Astrocyte of the cerebellum (primary cell): ENCODE data around the gene FAAP100.

Source experiments
- DNase-seq: peaks from one replicate; pipeline ENCODE4 v3.0.0-alpha.2; 2011; ENCODE audit warnings: low read depth
- H3K4me3 ChIP-seq: 2 replicates; pipeline ENCODE4 v1.5.1; 2011; ENCODE audit warnings: mild to moderate bottlenecking, low read depth, low read length, moderate library complexity
- in situ Hi-C: cut with HindIII; loops from 2 replicates; pipeline ENCODE4 v1.10.0; 2017; ENCODE audit warnings: low sequenced_read_pairs
- TF ChIP-seq, protein P1 (sequence below): IDR thresholded peaks from 2 replicates; pipeline ENCODE4 v1.5.1; 2012; ENCODE audit warnings: low read length, low read depth, moderate library complexity, mild to moderate bottlenecking; ENCODE audit errors: missing control alignments

The FAAP100 gene

DNA sequence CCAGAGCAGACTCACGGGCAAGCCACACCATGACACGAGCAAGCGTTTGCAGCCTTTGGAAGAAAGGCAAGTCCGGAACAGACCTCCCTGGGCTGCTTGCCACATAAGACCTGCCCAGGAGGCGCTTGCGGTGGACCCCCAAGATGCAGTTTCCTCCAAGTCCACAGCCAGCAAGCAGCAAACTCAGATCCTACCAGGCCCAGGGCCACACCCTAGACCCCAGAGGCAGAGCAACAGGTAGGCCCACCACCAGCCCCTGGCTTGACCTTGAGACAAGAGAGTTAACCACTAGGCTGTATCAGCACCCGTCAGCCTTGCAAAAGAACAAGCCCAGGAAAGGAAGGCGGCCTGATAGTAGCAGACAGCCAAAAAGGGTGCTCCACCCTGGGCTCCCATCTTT, 2.3 kb downstream of the FAAP100 start:
- in situ Hi-C loops: no loop called here
- H3K4me3 ChIP-seq: no peak overlapping the region
- DNase-seq: no peak
- TF ChIP-seq, protein P1, sequence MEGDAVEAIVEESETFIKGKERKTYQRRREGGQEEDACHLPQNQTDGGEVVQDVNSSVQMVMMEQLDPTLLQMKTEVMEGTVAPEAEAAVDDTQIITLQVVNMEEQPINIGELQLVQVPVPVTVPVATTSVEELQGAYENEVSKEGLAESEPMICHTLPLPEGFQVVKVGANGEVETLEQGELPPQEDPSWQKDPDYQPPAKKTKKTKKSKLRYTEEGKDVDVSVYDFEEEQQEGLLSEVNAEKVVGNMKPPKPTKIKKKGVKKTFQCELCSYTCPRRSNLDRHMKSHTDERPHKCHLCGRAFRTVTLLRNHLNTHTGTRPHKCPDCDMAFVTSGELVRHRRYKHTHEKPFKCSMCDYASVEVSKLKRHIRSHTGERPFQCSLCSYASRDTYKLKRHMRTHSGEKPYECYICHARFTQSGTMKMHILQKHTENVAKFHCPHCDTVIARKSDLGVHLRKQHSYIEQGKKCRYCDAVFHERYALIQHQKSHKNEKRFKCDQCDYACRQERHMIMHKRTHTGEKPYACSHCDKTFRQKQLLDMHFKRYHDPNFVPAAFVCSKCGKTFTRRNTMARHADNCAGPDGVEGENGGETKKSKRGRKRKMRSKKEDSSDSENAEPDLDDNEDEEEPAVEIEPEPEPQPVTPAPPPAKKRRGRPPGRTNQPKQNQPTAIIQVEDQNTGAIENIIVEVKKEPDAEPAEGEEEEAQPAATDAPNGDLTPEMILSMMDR: no peak

DNA sequence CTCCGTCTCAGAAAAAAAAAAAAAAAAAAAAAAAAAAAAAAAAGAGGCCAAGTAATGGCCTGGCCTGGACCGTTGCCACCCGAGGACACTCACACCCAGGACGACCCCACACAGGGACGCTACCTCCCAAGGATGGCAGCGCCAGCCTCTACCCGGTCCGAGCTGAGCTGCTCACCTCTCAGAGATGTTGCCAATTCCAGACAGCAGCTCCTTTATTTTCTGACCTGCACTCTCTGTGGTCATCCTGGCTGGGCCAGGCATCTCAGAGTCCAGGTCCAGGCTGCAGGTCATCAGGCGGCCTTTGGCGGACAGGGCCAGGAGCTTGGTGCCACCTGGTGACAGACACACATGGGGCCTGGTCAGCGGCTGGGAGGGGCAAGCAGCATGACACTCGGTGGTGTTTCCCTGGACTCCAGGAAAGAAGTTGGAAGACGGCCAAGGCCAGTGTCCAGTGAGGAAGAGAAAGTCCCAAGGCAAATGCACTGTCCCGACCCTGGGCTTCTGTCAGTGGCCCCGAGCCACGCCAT, 3.1 kb downstream of the FAAP100 start:
- TF ChIP-seq, protein P1: no peak
- in situ Hi-C loops: no loop called here
- H3K4me3 ChIP-seq: no peak overlapping the region
- no peak for DNase-seq

DNA sequence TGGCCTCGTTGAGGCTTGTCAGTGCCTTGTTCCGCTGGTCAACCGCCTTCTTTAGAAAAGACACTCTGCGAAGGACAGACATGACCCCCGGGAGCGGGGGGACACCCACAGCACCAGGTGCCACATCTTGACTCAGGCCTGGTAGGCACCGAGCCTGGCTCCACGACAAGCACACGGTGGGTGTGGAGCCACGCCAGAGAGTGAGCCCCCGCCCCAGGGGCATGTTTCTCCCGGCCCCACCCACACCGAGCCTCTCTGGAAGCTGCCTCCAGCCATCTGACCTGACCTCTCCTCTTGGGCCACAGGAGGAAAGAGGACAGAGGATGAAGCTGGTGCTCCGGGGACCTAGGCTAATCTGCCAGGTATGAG, 4.6 kb downstream of the FAAP100 start:
- TF ChIP-seq, protein P1: no peak
- no peak for DNase-seq
- in situ Hi-C loops: no loop called here
- H3K4me3 ChIP-seq: no peak overlapping the region

DNA sequence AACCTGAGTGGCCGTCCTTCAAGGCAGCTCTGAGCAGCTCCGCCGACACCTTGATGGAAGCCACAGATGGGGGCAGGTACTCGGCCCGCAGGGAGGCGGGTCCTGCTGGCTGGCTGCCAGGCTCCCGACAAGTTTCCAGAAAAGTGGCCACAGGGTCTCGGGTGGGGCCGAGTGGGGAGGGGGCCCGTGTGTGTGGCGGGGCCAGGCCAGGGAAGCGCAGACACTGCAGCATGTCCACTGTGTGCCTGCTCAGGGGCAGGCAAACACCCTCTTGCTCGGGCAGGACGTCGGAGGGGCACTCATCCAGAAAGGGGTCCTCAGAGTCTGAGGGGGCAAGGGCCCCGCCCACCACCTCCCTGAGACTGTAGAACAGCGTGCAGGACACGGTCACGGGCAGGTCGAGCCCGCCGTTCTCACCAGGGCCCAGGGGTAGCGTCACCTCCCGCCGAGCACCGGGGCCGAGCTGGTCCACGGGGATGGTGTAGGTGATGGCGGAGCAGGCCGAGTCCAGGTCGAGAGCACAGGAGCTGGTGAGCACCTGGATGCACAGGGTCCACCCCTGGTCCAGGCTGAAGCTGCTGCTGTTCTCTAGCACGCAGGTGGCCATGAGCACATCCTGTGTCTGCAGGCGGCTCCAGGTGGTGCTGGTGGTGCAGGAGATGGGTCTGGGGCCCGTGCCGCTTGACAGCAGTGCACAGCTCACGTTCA, 5.1 kb downstream of the FAAP100 start:
- DNase-seq: no peak
- H3K4me3 ChIP-seq: no peak overlapping the region
- TF ChIP-seq, protein P1: no peak
- in situ Hi-C loops: no loop called here

DNA sequence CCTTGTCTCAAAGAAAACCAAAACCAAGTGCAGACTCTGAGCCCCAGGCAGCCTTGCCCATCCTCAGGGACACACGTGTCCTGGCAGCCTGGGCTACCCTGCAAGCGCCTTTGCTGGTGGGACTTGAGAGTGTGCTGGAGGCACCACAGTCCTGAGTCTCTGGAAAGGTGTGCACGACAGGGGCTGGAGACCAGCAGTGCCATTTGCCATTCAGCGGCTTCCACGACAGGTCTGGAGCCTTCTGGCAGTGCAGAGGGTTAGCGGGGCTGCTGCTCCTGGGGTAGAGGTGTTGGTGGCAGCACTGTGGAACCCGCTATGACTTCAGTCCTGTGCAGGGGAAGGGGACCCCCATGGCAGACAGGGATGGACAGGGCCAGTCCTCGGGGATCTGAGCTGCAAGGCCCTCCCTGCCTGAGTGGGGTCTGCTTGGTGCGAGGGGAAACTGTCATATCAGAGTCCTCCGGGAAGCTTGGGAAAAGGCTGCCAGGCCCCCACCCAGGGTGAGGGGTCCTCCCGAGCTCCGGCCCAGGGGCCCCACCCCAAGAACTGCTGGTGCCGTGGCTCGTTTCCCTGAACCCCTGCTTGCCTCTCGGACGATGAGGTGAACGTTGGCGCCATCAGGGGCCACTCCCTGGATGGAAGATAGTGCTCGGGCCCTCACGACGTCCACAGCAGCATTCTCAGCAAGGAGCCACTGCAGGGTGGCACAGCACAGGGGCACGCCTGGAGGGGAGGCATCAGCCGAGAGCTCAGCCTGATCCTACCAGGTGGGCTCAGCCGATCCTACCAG, 6.8 kb downstream of the FAAP100 start:
- no peak overlapping the region for H3K4me3 ChIP-seq
- in situ Hi-C loops: no loop called here
- no peak for DNase-seq
- TF ChIP-seq, protein P1: no peak

DNA sequence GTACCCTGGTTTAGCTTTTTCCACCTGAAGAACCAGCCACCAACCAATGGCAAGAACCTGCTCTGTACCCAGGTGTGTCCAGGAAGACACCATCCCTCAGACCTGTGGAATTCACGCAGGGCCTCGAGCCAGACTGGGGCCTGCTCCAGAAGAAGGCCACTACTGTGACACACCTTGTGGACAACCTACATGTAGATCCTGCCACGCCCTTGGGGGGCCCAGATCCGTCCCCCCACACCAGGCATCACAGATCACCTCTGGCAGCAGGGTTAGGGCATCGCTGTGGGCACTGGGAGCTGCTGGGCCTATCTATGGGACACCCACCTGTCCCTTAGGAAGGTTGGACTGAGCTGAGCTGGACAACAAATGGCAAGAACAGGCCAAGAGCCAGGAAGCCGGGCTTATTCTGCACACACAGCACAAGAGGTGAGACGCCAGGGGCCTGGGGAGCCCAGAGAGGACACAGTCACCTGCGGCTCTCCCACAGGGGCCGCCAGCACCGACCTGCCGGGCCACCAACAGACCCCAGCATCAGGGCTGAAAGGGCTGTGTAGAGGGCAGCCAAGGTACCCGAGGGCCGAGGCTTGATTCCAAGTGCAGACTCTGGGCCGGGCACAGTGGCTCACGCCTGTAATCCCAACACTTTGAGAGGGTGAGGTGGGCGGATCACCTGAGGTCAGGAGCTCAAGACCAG, 7.7 kb downstream of the FAAP100 start:
- in situ Hi-C loops: no loop called here
- DNase-seq: no peak
- H3K4me3 ChIP-seq: no peak overlapping the region
- TF ChIP-seq, protein P1: no peak
